Measurements from ENCODE around the gene RAB17.

DNA sequence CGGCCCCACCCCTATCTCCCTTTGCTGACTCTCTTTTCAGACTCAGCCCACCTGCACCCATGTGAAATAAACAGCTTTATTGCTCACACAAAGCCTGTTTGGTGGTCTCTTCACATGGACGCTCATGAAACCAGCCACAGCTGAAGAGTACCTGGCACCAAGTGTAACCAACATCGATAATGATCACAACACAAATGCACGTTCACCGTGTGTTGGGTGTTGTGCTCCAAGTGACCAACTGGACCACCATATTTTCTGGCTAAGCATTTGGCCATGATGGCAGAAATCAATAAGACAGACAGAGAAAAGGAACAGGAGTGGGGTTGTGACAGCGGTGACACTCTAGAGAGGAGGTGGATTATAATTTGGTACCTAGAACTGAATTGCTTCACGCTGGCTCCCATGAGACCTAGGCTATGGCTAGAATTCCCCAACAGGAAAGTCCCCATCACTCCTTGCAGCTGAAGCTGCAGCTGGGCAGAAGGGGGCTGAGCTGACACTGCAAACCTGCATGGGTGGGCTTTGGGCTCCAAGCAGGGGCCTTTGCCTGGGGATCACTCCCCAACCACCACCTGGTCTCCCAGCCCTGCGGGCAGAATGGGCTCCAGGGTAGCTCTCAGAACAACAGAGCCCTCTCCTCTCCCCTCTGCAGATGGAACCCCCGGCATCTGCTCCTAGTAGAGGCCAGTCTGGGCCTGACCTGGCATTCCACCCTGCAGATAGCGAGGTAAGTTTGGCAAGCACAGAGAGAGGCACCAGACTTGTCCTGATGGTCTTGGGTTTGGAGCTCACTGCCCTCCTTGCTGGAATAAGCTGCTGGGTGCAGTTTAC lies 22.2 kb upstream of the RAB17 start:
- TF ChIP-seq, protein P1, sequence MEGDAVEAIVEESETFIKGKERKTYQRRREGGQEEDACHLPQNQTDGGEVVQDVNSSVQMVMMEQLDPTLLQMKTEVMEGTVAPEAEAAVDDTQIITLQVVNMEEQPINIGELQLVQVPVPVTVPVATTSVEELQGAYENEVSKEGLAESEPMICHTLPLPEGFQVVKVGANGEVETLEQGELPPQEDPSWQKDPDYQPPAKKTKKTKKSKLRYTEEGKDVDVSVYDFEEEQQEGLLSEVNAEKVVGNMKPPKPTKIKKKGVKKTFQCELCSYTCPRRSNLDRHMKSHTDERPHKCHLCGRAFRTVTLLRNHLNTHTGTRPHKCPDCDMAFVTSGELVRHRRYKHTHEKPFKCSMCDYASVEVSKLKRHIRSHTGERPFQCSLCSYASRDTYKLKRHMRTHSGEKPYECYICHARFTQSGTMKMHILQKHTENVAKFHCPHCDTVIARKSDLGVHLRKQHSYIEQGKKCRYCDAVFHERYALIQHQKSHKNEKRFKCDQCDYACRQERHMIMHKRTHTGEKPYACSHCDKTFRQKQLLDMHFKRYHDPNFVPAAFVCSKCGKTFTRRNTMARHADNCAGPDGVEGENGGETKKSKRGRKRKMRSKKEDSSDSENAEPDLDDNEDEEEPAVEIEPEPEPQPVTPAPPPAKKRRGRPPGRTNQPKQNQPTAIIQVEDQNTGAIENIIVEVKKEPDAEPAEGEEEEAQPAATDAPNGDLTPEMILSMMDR (conservative IDR thresholded peaks at IDR 0.05; ENCODE audit: low read length), result no peak
- no peak for TF ChIP-seq EZH2phosphoT487 (IDR thresholded peaks at IDR 0.05; ENCODE audit: borderline replicate concordance)
